GM23338 (cell line): ENCODE results near the gene BLOC1S1. TPM values are rescaled to one million over a fixed set of nuclear protein-coding genes. Genes with fewer than 3 reads are reported as not detected.

Experiments used
- polyA plus RNA-seq: library from polyadenylated mRNA; unstranded; fragments of >200 nt; fragmentation: Nextera tagmentation; extraction: Ambion mirVana; gene quantifications from 2 replicates; pipeline ENCODE4 v1.2.1, GENCODE V29; 2016
- small RNA-seq: library from RNA; depleted of rRNA; stranded (forward); fragments of <200 nt; gene quantifications from one replicate; pipeline ENCODE3, GENCODE V24; 2014; ENCODE audit warnings: low replicate concordance
- total RNA-seq: library from RNA; depleted of rRNA; stranded (reverse); fragments of >200 nt; shearing (Covaris generic); gene quantifications from 2 replicates; pipeline ENCODE4 v1.2.3, GENCODE V29; 2014; rRNA removed

The BLOC1S1 gene
- total and polyA plus RNA-seq, 2 experiments from 2014 or later: 68.3 to 174 TPM

Small RNA genes within 50 kb of the gene (small RNA-seq; reads per million reads assigned to genes)
- not detected for gene AC009779.1
- gene RF00017: not detected

Other genes starting within 250 kb of the BLOC1S1 start
- not detected in 2 replicates for gene OR6C70, start 245.9 kb upstream of the BLOC1S1 start, total RNA-seq
- not detected in 2 replicates for gene OR6C70, start 245.9 kb upstream of the BLOC1S1 start, polyA plus RNA-seq
- gene OR6C68, start 223.7 kb upstream of the BLOC1S1 start, total RNA-seq: not detected in 2 replicates
- gene OR6C68, start 223.7 kb upstream of the BLOC1S1 start, polyA plus RNA-seq: not detected in 2 replicates
- not detected in 2 replicates for gene OR6C4, start 166.4 kb upstream of the BLOC1S1 start, total RNA-seq
- gene OR6C4, start 166.4 kb upstream of the BLOC1S1 start, polyA plus RNA-seq: not detected in 2 replicates
- gene OR2AP1, start 143.6 kb upstream of the BLOC1S1 start, total RNA-seq: not detected in 2 replicates
- gene OR2AP1, start 143.6 kb upstream of the BLOC1S1 start, polyA plus RNA-seq: not detected in 2 replicates
- gene OR10P1, start 79.2 kb upstream of the BLOC1S1 start, total RNA-seq: not detected in 2 replicates
- gene OR10P1, start 79.2 kb upstream of the BLOC1S1 start, polyA plus RNA-seq: not detected in 2 replicates
- 45.3 and 49.1 TPM in 2 replicates for gene ITGA7, start 8.1 kb upstream of the BLOC1S1 start, total RNA-seq
- gene ITGA7, start 8.1 kb upstream of the BLOC1S1 start, polyA plus RNA-seq: 17.4 and 20.0 TPM in 2 replicates
- gene RDH5, start 4.3 kb downstream of the BLOC1S1 start, total RNA-seq: 1.7 and 7.5 TPM in 2 replicates
- gene RDH5, start 4.3 kb downstream of the BLOC1S1 start, polyA plus RNA-seq: 3.9 and 5.4 TPM in 2 replicates
- 294 and 307 TPM in 2 replicates for gene CD63, start 13.0 kb downstream of the BLOC1S1 start, total RNA-seq
- 670 and 685 TPM in 2 replicates for gene CD63, start 13.0 kb downstream of the BLOC1S1 start, polyA plus RNA-seq
- 12.5 and 12.6 TPM in 2 replicates for gene GDF11, start 27.1 kb downstream of the BLOC1S1 start, total RNA-seq
- 3.7 and 3.8 TPM in 2 replicates for gene GDF11, start 27.1 kb downstream of the BLOC1S1 start, polyA plus RNA-seq
- 96.0 and 115 TPM in 2 replicates for gene SARNP, start 101.7 kb downstream of the BLOC1S1 start, total RNA-seq
- gene SARNP, start 101.7 kb downstream of the BLOC1S1 start, polyA plus RNA-seq: 291 and 313 TPM in 2 replicates
- 12.4 and 18.0 TPM in 2 replicates for gene ORMDL2, start 102.0 kb downstream of the BLOC1S1 start, total RNA-seq
- gene ORMDL2, start 102.0 kb downstream of the BLOC1S1 start, polyA plus RNA-seq: 55.1 and 58.7 TPM in 2 replicates
- gene DNAJC14, start 113.5 kb downstream of the BLOC1S1 start, total RNA-seq: 28.9 and 35.1 TPM in 2 replicates
- gene DNAJC14, start 113.5 kb downstream of the BLOC1S1 start, polyA plus RNA-seq: 8.9 and 9.7 TPM in 2 replicates
- gene MMP19, start 126.9 kb downstream of the BLOC1S1 start, total RNA-seq: 0.08 and 1.4 TPM in 2 replicates
- 0.17 and 1.5 TPM in 2 replicates for gene MMP19, start 126.9 kb downstream of the BLOC1S1 start, polyA plus RNA-seq
- 70.2 and 75.9 TPM in 2 replicates for gene PYM1, start 211.8 kb downstream of the BLOC1S1 start, total RNA-seq
- gene PYM1, start 211.8 kb downstream of the BLOC1S1 start, polyA plus RNA-seq: 150 and 151 TPM in 2 replicates
- 16.1 and 35.9 TPM in 2 replicates for gene DGKA, start 215.1 kb downstream of the BLOC1S1 start, total RNA-seq
- gene DGKA, start 215.1 kb downstream of the BLOC1S1 start, polyA plus RNA-seq: 22.5 and 24.6 TPM in 2 replicates
- 81.6 and 108 TPM in 2 replicates for gene PMEL, start 250.0 kb downstream of the BLOC1S1 start, total RNA-seq
- 64.5 and 68.1 TPM in 2 replicates for gene PMEL, start 250.0 kb downstream of the BLOC1S1 start, polyA plus RNA-seq